Left cardiac atrium (tissue), 4 donors: ENCODE data around the gene ABCD3. TPM values are rescaled to one million over a fixed set of nuclear protein-coding genes. Genes with fewer than 3 reads are reported as not detected.
"Not testable (repeated sequence)": the region's sequence is repeated elsewhere in the genome, so short reads cannot be mapped to it uniquely, and the experiment has no call there.

Experiments
- ATAC-seq, 2 donors: fragments of 200-7000 bp; cut with Tn5 transposase; one replicate each; pipeline ENCODE4 v1.9.1; 2020; ENCODE audit warnings: mild to moderate bottlenecking in 2 of 2, moderate library complexity in 2 of 2
- DNase-seq: peaks from one replicate; pipeline ENCODE4 v3.0.0-alpha.2; 2020
- intact Hi-C, 2 donors: fragments of 100-400 bp; cut with DNase I; formaldehyde crosslinking; loops; one replicate each; pipeline versions ENCODE4 v1.14.1 to v1.15.1; 2022 to 2023
- total RNA-seq, 2 donors: library from RNA; stranded (reverse); fragmentation: NEBNext Ultra II Directional; extraction: Animal tissue kit (Norgen Biotek cat#: 25700); gene quantifications; one replicate each; pipeline ENCODE4 v1.2.1, GENCODE V29; 2021
- donor health status: DM: no; HTN: yes; CAD: no.
- donor health status: DM: no; HTN: yes; CAD: no; lungs with severe emphysema.
- donor health status: DM: yes; HTN: yes; CAD: no.
- donor health status: Dilated cardiomyopathy.

ABCD3 gene
- total RNA-seq, 2 donors from 2014 or later: 53.3 to 105 TPM

DNA sequence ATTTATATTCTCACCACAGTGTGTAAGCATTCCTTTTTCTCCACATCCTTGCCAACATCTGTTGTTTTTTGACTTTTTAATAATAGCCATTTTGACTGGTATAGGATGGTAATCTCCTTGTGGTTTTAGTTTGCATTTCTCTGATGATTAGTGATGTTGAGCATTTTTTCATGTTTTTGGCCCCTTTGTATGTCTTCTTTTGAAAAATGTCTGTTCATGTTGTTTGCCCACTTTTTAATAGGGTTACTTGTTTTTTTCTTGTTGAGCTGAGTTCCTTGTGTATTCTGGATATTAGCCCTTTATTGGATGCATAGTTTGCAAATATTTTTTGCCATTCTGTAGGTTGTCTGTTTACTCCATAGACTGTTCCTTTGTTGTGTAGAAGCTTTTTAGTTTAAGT, 24.9 kb downstream of the ABCD3 start:
- ATAC-seq, intact Hi-C loops, DNase-seq: not testable (repeated sequence)

DNA sequence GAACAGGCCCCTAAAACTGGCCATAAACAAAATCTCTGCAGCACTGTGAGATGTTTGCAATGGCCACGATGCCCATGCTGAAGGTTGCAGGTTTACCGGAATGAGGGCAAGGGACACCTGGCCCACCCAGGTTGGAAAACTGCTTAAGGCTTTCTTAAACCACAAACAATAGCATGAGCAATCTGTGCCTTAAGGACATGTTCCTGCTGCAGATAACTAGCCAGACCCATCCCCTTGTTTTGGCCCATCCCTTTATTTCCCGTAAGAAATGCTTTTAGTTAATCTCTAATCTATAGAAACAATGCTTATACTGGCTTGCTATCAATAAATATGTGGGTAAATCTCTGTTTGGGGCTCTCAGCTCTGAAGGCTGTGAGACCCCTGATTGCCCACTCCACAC, 26.6 kb downstream of the ABCD3 start:
- ATAC-seq, DNase-seq, intact Hi-C loops: not testable (repeated sequence)

DNA sequence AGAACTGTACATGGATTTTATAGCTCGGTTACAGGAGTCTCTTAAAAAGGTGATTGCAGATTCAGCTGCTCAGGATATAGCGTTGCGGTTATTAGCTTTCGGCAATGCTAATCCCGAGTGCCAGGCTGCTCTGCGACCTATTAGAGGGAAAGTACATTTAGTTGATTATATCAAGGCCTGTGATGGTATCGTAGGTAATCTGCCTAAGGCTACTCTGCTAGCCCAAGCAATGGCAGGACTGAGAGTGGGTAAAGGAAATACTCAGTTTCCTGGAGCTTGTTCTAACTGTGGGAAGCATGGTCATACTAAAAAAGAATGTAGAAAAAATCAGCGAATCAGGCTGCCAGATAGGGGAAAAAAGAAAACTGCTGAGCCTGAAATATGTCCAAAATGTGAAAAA, 27.5 kb downstream of the ABCD3 start:
- intact Hi-C loops, ATAC-seq, DNase-seq: not testable (repeated sequence)

DNA sequence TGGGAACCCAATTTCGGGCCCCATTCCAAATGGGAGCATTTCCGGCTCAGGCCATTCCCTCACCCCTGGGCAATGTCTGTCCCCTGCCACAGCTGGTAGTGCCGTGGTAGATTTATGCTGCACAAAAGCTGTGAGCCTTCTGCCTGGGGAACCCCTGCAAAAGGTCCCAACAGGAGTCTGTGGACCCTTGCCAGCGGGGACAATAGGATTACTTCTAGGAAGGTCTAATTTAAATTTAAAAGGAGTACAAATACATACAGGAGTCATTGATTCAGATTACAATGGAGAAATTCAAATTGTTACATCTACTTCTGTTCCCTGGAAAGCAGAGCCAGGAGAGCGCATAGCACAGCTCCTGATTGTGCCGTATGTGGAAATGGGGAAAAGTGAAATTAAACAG, 28.0 kb downstream of the ABCD3 start:
- intact Hi-C loops, DNase-seq, ATAC-seq: not testable (repeated sequence)

DNA sequence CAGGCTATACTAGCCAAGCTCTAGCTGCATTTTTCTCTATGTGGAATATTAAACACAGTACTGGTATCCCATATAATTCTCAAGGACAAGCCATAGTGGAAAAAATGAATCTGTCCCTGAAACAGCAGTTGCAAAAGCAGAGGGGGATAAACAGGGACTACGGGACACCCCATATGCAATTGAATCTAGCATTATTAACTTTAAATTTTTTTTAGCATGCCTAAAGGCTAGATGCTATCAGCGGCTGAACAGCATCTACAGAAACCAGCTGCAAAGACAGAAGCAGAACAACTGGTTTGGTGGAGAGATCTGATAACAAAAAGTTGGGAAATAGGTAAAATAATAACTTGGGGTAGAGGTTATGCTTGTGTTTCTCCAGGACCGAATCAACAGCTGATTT, 30.6 kb downstream of the ABCD3 start:
- DNase-seq, intact Hi-C loops, ATAC-seq: not testable (repeated sequence)

DNA sequence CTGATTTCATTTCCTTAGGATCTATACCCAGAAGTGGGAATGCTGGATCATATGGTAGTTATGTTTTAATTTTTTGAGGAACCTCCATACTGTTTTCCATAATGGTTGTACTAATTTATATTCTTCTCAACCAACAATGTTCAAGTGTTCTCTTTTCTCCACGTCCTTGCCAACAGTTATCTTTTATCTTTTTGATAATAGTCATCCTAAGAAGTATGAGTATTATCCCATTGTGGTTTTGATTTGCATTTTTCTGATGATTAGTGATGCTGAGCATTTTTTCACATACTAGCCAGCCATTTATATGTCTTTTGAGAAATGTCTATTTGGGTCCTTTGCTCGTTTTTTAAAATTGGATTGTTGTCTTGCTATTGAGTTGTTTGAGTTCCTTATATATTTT, 38.5 kb downstream of the ABCD3 start:
- intact Hi-C loops: no loop called here
- ATAC-seq (no peak), DNase-seq (no peak)

DNA sequence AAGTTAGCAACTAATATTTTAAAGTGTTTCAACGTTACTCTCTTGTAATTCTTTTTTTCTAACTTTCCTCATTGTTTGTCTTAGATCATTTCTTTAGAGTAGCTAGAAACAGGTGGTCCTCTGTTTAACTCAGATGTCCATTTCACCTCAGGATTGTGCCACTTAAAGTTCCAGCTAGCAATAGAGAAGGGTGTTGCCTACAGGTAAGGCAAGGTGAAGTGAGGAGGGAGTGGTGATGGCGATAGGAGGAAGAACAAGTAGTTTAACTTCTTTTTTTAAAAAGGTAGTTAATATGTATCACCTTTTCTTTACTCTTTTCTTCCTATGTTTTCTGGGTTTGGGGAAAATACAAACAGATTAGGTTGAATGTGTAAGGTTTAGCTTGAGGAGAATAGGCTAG, 44.4 kb downstream of the ABCD3 start:
- intact Hi-C loops: loop anchor here in 1 of 2 donors (10.0 kb wide), 1 partner anchor 118 kb away; no protein-coding TSS in a partner anchor
- DNase-seq (no peak), ATAC-seq (no peak)

DNA sequence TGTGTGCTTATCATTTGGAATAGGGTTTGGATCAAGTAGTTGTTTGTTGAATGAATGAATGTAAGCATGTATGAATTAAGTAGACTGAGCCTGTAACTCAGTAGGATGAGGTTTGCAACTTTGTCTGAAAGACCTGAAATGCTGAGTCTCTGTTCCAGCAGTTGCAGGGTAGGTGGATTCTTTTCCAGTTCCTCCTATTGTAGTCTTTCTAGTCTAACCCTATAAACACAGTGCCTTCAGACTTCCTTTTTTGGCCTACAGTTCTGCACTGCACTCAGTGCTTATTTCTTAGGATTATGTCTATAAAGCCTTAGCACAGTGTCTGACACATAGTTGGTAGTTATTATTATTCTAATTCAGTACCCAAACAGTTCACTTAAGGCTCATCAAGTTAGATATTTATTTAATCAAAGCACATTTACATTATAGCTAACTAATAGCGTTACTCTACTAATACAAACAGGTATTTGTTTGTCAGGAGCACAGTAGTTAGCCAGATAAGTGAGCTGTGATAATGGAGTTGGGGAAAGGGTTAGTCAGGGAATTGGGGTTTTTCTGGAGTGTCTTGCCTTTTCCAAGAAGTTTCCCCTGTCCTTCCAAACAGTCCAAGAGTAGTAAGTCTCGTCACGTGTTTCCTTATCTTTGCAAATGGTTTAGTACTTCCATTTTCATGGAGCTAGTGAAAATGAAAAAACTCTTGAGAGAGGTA, 45.0 kb downstream of the ABCD3 start:
- ATAC-seq (peak in 1 of 2 donors; percentile 40), DNase-seq (no peak)
- intact Hi-C loops: loop anchor here in 1 of 2 donors (10.0 kb wide), 1 partner anchor 118 kb away; no protein-coding TSS in a partner anchor

DNA sequence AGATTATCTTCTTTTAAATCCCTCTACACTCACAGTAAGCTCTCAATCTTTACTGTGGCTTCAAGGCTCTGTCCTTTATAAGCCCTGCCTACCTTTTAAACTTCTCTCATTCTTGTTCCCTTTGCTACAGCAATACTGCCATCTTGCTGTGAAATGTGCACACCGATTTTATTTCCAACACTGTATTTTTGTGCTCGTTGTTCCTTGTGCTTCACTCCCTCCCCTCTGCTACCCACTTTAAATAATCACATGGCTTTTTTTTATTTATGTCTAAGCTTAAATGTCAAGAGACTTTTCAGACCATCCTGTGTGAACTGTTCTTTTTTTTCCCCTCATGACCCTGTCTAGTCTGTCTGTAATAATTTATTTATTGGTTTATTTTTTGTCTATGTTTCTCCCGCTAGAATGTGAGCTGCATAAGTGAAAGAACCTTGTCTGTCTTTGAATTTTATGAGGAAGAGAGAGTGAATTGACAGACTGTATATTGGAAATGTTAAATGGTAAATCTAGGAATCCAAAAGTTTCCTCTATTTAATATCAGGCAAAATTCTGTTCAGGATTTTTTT, 45.7 kb downstream of the ABCD3 start:
- DNase-seq (no peak), ATAC-seq (peak in 1 of 2 donors; percentile 67)
- intact Hi-C loops: loop anchor here in 1 of 2 donors (10.0 kb wide), 1 partner anchor 119 kb away; no protein-coding TSS in a partner anchor

DNA sequence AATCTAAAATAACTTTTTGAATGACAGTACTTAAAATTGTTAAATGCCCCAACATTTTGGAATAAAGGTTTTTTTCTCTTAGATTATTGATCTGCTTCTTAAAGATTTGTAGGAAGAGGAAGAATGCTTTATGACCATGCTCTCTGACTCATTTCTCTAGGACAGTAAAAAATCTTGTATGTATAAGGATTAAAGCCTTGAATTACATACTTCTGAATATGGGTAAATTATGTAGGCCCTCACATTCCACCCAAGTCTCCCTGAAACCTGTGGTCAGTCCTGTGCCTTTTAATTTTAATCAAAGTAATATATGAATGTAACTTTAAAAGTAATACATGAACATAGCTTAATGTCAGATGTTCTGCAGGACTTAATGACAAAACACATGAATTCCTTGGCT, 50.5 kb downstream of the ABCD3 start:
- ATAC-seq (no peak), DNase-seq (no peak)
- intact Hi-C loops: loop anchor here in 1 of 2 donors (10.0 kb wide), 1 partner anchor 124 kb away; no protein-coding TSS in a partner anchor

DNA sequence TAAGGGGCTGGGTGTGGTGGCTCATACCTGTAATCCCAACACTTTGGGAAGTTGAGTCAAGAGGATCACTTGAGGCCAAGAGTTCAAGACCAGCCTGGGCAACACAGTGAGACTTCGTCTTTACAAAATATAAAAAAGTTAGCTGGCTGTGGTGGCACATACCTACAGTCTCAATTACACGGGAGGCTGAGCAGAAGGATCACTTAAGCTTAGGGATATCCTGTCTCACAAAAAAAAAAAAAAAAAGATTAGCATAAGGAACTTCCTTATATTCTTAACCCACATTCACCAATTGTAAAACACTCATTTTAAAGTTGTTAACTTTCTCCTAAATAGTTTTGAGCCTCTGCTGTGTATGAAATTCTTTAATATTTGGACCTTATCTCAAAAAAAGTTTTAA, 53.1 kb downstream of the ABCD3 start:
- ATAC-seq: no peak
- DNase-seq: no peak
- intact Hi-C loops: no loop called here

DNA sequence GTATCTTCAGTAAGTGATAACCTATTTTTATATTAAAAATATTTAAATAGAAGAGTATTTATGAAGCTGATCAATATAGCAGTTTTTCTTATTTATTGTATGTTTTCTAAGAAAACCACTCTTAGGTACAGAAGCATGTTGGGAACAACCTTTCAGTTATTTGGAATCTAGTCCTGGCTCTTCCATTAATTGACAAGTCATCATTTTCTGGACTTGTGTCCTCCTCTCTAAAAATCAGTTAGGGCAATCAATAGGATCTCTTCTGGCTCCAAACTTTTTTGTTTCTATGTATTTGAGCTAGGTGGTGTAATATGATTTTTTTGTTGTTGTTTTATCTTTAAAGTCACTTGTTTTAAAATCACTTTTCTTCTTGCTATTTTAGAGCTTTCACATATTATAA, 57.0 kb downstream of the ABCD3 start:
- DNase-seq (no peak), ATAC-seq (no peak)
- intact Hi-C loops: no loop called here

DNA sequence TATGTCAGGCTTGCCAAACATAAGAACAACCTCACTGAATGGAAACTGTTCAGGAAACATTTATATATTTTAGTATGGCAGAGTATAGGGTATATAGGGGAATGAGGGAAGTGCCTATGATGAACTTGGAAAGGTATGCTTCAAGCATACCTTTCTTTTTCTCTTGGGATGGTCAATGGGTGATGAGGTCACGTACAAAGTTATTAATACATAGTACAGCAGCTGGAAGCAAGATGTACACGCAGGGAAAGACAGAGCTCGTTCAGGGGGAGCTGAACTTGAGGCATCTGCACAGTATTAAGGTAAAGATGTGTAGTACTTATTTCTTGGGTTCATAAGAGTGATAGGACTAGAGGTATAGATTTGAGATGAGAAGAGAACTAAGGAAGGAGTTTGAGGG, 61.5 kb downstream of the ABCD3 start:
- ATAC-seq (no peak), DNase-seq (no peak)
- intact Hi-C loops: no loop called here

DNA sequence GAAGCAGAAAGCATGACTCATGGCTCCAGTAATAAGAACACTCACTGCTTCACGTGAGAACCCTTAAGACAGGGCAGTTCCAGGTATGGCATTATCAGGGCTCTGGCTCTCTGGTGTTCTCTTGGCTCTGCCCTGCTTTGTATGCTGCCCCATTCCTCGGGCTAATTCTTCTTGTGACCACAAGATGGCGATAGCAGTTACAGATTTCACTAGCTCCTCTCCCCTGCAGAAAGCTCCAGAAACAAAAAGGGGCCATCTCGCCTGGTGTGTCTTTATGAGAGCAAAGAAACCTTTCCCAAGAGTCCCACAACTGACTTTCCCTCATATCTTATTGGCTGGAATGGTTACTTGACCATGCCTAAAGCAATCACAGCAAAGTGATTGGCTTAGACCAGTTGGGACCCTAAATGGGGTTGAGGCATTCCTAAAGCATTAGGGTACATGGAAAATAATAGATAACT, 63.3 kb downstream of the ABCD3 start:
- DNase-seq: no peak
- intact Hi-C loops: no loop called here
- peak; percentile 90 to 94 for ATAC-seq

DNA sequence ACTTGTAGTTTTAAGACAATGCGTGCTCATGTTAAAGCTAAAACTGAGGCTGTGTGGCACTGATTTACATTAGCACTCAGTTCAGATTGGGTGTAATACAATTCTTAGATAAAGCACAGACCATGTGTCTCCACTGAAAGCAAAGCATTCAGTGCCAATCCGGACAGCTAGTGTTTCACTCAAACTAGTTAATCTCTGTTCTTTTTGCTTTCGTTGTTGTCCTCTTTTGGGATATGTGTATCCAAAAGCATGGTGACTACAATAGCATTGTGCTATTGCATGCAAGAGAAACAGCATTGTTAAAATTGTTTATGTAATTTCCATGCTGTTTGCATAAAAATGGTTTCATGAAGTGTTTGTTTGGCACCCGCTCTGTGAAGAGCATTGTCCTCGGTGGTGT, 68.8 kb downstream of the ABCD3 start:
- DNase-seq (no peak), ATAC-seq (no peak)
- intact Hi-C loops: no loop called here

DNA sequence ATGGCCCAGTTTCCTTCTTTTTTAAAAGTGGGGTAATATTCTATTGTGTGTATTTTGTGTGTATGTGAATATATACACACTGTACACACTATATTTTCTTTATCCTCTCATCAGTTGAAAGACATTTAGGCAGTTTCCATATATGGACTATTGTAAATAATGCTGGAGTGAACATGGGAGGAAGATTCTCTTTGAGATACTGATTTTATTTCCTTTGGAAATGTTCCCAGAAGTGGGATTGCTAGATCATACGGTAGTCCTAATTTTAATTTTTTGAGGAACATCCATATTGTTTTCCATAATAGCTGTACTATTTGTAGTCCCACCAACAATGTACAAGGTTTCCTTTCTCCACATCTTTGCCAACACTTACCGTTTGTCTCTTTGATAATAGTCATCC, 72.4 kb downstream of the ABCD3 start:
- DNase-seq (no peak), ATAC-seq (no peak)
- intact Hi-C loops: no loop called here

DNA sequence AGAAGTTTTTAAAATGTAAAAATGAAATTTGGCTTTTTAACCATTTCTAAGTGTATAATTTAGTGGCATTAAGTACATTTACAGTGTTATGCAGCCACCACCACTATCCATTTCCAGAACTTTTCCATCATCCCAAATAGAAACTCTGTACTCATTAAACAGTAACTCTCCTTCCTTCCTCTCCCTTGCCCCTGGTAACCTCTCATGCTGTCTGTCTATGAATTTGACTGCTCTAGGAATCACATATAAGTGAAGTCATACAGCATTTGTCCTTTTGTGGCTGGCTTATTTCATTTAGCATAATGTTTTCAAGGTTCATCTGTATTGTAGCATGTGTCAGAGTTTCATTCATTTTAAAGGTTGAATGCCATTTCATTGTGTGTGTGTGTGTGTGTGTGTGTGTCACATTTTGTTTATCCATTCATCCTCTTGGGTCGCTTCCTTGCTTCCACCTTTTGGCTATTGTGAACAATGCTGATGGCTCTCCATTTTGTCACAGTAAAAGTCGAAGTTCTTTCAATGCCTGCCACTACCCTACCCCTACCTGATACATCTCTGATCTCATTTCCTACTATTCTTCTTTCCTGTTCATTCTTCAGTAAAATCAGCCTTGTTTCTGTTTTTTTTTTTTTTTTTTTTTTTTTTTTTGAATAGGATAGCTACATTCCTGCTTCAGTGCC, 78.0 kb downstream of the ABCD3 start:
- no peak for DNase-seq
- ATAC-seq: no peak

DNA sequence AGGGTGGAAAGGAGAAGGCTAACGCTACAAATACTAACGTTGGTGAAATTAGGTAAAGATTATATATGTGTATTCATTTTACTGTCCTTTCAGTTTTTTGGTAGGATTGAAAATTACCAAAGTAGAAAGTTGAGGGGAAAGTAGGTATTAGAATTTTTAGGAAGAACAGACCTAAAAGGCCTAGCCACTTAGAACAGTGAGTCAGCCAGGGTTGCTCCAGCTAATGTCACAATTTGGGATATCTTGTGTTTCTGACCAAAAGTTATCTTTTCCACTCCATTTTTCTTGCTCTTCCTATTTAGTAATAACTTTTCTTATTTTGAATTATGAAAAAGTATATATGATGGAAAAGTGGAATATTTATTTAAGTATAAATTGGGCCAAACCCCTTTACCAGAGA, 83.2 kb downstream of the ABCD3 start:
- DNase-seq: no peak
- intact Hi-C loops: no loop called here

More for the DNA sequence above, 78.0 kb downstream of the ABCD3 start:
- intact Hi-C loops: no loop called here

DNA sequence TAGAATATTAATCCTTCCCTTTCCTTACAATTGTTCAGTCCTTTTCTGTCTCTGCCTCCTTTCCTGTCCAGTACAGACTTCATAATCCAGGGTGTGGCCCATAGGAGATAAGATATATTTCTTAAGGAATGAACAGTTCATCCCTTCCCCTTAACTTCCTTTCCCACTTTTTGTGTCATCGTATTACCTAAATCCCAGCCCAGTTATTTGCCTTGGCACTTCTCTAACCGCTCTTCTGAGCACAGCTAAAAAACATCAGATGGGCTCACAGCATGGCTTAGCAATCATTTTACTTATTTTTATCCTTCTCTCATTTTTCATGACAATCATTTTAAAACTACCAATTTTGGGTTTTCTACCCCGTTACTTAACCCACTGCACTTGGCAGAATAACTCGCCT, 83.7 kb downstream of the ABCD3 start:
- ATAC-seq: peak in 1 of 2 donors; percentile 84
- DNase-seq: no peak
- intact Hi-C loops: no loop called here

More for the DNA sequence above, 83.2 kb downstream of the ABCD3 start:
- ATAC-seq: peak in 1 of 2 donors; percentile 54

DNA sequence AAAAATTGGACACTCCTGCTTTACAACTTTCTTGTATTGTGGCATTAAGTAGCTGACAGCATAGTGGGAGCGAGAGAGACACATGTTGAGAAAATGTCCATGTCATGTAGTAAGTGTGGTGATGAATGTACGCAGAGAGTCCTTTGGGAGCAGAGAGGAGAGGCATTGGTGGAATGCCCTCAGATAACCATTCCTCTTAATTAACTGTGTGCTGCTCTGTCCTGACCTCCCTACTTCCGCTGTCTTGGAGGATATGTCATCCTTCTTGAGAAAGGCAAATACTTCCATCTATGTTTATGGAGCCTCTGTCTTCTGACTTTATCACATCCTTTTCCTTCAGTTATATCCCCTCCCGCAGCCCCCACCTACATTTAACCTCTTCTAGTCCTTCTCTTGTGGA, 85.0 kb downstream of the ABCD3 start:
- intact Hi-C loops: no loop called here
- no peak for ATAC-seq
- DNase-seq: no peak
